LNCaP clone FGC (cell line): ENCODE data around the gene GRAMD4.

Source experiments
- DNase-seq: peaks from one replicate; pipeline ENCODE4 v3.0.0-alpha.2; 2011; ENCODE audit warnings: low read depth
- H3K4me3 ChIP-seq: 2 replicates; pipeline ENCODE4 v1.5.1; 2011; ENCODE audit warnings: mild to moderate bottlenecking, low read depth, low read length, control low read depth
- CTCF ChIP-seq: IDR thresholded peaks from 2 replicates; pipeline ENCODE4 v1.5.1; 2012; ENCODE audit warnings: mild to moderate bottlenecking; ENCODE audit not compliant: control insufficient read depth, insufficient read depth; ENCODE audit errors: extremely low read depth

Gene GRAMD4

GRCh38 chr22:46676479-46676878 lies 56.3 kb downstream of the GRAMD4 start:
- TF ChIP-seq CTCF = no peak
- no peak for DNase-seq
- H3K4me3 ChIP-seq = no peak overlapping the region

- DNase-seq = no peak
- no peak for TF ChIP-seq CTCF
- H3K4me3 ChIP-seq = no peak overlapping the region
Observed at GRCh38 chr22:46676881-46677280, 56.7 kb downstream of the GRAMD4 start.

- H3K4me3 ChIP-seq = no peak overlapping the region
- no peak for TF ChIP-seq CTCF
- no peak for DNase-seq
Observed at GRCh38 chr22:46677323-46678002, 57.3 kb downstream of the GRAMD4 start.

- H3K4me3 ChIP-seq = no peak overlapping the region
Observed at GRCh38 chr22:46678003-46678657, 57.9 kb downstream of the GRAMD4 start.

GRCh38 chr22:46678785-46679700 lies 58.9 kb downstream of the GRAMD4 start:
- no peak for TF ChIP-seq CTCF
- no peak for DNase-seq
- no peak overlapping the region for H3K4me3 ChIP-seq

More at GRCh38 chr22:46678003-46678657, 57.9 kb downstream of the GRAMD4 start:
- DNase-seq = no peak
- TF ChIP-seq CTCF = no peak

- TF ChIP-seq CTCF = no peak
- no peak for DNase-seq
- no peak overlapping the region for H3K4me3 ChIP-seq
Observed at GRCh38 chr22:46679706-46680269, 59.6 kb downstream of the GRAMD4 start.
